ENCODE data around the gene IAH1.

IAH1 gene, protein sequence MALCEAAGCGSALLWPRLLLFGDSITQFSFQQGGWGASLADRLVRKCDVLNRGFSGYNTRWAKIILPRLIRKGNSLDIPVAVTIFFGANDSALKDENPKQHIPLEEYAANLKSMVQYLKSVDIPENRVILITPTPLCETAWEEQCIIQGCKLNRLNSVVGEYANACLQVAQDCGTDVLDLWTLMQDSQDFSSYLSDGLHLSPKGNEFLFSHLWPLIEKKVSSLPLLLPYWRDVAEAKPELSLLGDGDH

GRCh38 chr2:9474361-9475057, at the start of gene IAH1:
Gene IAH1, plus strand, starts transcription at chr2:9474551. Its CDS starts 16 bp downstream, at chr2:9474567.
- H3K4me3 ChIP-seq (ENCODE audit: low read length): peak within 1 kb of the TSS; percentile 79
- TF ChIP-seq, protein P1, sequence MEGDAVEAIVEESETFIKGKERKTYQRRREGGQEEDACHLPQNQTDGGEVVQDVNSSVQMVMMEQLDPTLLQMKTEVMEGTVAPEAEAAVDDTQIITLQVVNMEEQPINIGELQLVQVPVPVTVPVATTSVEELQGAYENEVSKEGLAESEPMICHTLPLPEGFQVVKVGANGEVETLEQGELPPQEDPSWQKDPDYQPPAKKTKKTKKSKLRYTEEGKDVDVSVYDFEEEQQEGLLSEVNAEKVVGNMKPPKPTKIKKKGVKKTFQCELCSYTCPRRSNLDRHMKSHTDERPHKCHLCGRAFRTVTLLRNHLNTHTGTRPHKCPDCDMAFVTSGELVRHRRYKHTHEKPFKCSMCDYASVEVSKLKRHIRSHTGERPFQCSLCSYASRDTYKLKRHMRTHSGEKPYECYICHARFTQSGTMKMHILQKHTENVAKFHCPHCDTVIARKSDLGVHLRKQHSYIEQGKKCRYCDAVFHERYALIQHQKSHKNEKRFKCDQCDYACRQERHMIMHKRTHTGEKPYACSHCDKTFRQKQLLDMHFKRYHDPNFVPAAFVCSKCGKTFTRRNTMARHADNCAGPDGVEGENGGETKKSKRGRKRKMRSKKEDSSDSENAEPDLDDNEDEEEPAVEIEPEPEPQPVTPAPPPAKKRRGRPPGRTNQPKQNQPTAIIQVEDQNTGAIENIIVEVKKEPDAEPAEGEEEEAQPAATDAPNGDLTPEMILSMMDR (conservative IDR thresholded peaks at IDR 0.05; ENCODE audit: low read length): no peak
- DNase-seq (ENCODE audit: low read depth): peak; percentile 47

GRCh38 chr2:9428965-9429577, 45.3 kb upstream of the IAH1 start:
- no peak for DNase-seq (ENCODE audit: low read depth)
- H3K4me3 ChIP-seq (ENCODE audit: low read length): no peak overlapping the region
- TF ChIP-seq, protein P1 (conservative IDR thresholded peaks at IDR 0.05; ENCODE audit: low read length): no peak

GRCh38 chr2:9430316-9431293, 43.7 kb upstream of the IAH1 start:
- TF ChIP-seq, protein P1 (conservative IDR thresholded peaks at IDR 0.05; ENCODE audit: low read length): no peak
- H3K4me3 ChIP-seq (ENCODE audit: low read length): no peak overlapping the region
- DNase-seq (ENCODE audit: low read depth): peak; percentile 21

- H3K4me3 ChIP-seq (ENCODE audit: low read length): no peak overlapping the region
- no peak for DNase-seq (ENCODE audit: low read depth)
- TF ChIP-seq, protein P1 (conservative IDR thresholded peaks at IDR 0.05; ENCODE audit: low read length): no peak
Measured at GRCh38 chr2:9434489-9434888, 39.9 kb upstream of the IAH1 start.

DNA sequence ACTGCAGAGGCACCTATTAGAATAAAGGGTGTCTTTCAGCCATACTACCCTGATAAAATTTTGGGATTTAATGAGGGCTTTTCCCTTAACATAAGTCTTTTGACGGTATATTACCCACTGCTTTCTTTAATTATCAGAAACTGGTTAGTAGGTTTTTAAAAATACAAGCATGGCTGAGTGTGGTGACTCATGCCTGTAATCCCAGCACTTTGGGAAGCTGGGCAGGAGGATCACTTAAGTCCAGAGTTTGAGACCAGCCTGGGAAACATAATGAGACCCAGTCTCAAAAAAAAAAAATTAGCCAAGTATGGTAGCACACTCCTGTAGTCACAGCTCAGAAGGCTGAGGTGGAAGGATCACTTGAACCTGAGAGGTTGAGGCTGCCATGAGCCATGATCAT, 34.8 kb upstream of the IAH1 start:
- H3K4me3 ChIP-seq (ENCODE audit: low read length): no peak overlapping the region
- DNase-seq (ENCODE audit: low read depth): peak; percentile 18
- TF ChIP-seq, protein P1 (conservative IDR thresholded peaks at IDR 0.05; ENCODE audit: low read length): no peak

- no peak overlapping the region for H3K4me3 ChIP-seq (ENCODE audit: low read length)
- peak; percentile 76 for DNase-seq (ENCODE audit: low read depth)
- TF ChIP-seq, protein P1 (conservative IDR thresholded peaks at IDR 0.05; ENCODE audit: low read length): no peak
Measured at GRCh38 chr2:9440058-9440727, 34.2 kb upstream of the IAH1 start.
